ENCODE results near the gene UBAP2L.

The UBAP2L gene

DNA sequence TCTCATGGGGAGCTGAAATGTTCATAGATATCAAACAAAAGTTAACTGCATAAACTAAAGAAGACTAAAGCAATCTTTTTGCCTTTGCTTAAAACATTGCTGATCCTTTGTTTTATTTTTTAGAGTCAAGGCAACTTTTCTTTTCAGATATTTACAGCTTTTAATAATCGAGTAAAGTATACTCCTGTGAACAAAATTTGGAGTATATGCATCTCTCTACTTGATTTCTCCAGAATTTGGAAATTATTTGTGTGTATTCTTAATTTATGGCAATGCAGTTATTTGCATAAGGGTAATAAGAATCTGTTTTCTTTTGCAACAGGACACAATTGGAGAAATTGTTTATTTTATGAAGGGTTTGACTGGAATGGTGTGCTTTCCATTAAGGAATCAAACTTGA is 95.9 kb downstream of the UBAP2L start:
- DNase-seq: no peak

DNA sequence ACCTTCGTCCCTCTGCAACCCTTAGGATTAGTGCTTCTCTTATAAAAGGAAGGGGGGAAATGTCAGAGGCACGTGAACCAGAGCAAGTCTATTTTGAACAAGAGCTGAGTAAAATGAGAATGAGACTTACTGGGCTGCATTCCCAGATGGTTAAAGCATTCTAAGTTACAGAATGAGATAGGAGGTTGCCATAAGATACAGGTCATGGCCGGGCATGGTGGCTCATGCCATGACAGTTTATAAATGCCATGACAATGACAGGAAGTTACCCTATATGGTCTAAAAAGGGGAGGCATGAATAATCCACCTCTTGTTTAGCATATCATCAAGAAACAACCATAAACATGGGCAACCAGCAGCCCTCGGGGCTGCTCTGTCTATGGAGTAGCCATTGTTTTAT is 97.6 kb downstream of the UBAP2L start:
- DNase-seq: no peak
